ENCODE measurements around the gene CARD14. TPM values are rescaled to one million over a fixed set of nuclear protein-coding genes. Genes with fewer than 3 reads are reported as not detected.
A peak's percentile ranks its signal among the peaks of the same experiment; 100 is the strongest.

The CARD14 gene
- total and polyA plus RNA-seq, 2 of the 13 experiments (the other 11 are each of a cell fraction or from before 2014, with no cell fraction given), result 0.11 TPM; not detected in 1

DNA sequence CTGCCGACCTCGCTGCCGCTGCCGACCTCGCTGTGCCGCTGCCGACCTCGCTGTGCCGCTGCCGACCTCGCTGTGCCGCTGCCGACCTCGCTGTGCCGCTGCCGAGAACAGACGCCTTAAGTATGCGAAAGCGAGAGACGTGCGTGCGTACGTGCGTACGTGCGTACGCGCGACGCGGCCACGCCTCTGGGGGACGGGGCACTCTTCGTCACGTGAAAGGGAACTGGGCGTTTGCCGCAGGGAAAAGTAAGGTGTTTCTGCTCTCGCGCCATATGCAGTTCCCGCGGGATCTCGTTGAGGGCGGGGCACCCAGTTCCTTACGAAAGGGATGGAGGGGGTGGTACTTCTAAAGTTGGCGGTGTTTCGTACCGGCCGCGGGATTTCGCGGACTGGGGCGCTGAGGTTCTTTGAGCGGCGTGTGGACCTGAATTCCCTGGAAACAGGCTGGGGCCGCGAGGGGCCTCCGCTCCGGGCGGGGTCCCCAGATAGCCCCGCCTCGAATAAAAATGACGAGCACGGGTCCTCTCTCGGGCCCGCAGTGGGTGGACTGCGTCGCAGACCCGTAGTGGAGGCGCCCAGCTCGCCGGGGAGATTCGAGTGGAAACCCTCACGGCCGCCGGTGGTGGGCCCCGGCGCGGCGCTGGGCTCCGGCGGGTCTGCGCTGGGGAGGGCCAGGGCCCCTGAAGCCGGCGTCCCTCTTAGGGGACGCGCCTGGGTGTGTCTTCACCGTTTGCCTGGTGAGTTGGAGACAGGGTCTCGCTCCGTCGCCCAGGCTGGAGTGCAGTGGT is 22.6 kb upstream of the CARD14 start, which contains the start of gene EIF4A3 (continued):
- peak; percentile 88; the same call in 1 of the 2 replicates for TF ChIP-seq ZNF256 (CRISPR knock-in tag; conservative IDR thresholded peaks at IDR 0.05)
- no peak for TF ChIP-seq SYNCRIP (IDR thresholded peaks at IDR 0.05; ENCODE audit: insufficient read depth, low read depth, low read length)
- peak; percentile 27; the same call in 1 of the 2 replicates for TF ChIP-seq NCOR1 (IDR thresholded peaks at IDR 0.05; ENCODE audit: borderline replicate concordance, low read length)
- TF ChIP-seq MEF2D (CRISPR knock-in tag; IDR thresholded peaks at IDR 0.05), result peak; percentile 88
- TF ChIP-seq ZNF557 (CRISPR knock-in tag; IDR thresholded peaks at IDR 0.05), result no peak; the same call in 1 of the 2 replicates
- TF ChIP-seq, protein P1, sequence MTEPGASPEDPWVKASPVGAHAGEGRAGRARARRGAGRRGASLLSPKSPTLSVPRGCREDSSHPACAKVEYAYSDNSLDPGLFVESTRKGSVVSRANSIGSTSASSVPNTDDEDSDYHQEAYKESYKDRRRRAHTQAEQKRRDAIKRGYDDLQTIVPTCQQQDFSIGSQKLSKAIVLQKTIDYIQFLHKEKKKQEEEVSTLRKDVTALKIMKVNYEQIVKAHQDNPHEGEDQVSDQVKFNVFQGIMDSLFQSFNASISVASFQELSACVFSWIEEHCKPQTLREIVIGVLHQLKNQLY (CRISPR knock-in tag; IDR thresholded peaks at IDR 0.05), result peak; percentile 97
- TF ChIP-seq FOSL1 (CRISPR knock-in tag; IDR thresholded peaks at IDR 0.05; ENCODE audit: borderline replicate concordance), result 0 out of 2 replicates have a peak, but pooled peaks have one; percentile 21
- TF ChIP-seq NFIC (IDR thresholded peaks at IDR 0.05; ENCODE audit: low read length), result no peak
- peak; percentile 89 for TF ChIP-seq KDM5A (IDR thresholded peaks at IDR 0.05; ENCODE audit: borderline replicate concordance, low read length)
- no peak for TF ChIP-seq PAWR (CRISPR knock-in tag; IDR thresholded peaks at IDR 0.05; ENCODE audit: borderline replicate concordance)
- TF ChIP-seq, protein P2, sequence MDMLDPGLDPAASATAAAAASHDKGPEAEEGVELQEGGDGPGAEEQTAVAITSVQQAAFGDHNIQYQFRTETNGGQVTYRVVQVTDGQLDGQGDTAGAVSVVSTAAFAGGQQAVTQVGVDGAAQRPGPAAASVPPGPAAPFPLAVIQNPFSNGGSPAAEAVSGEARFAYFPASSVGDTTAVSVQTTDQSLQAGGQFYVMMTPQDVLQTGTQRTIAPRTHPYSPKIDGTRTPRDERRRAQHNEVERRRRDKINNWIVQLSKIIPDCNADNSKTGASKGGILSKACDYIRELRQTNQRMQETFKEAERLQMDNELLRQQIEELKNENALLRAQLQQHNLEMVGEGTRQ (IDR thresholded peaks at IDR 0.05; ENCODE audit: low read depth, low read length), result peak; percentile 80
- TF ChIP-seq, protein P2 (CRISPR knock-in tag; IDR thresholded peaks at IDR 0.05; ENCODE audit: borderline replicate concordance), result peak; percentile 90
- peak; percentile 66; the same call in 1 of the 2 replicates for TF ChIP-seq ZNF567 (CRISPR knock-in tag; IDR thresholded peaks at IDR 0.05; ENCODE audit: borderline replicate concordance)
- peak; percentile 97; the same call in 1 of the 2 replicates for TF ChIP-seq ATF7-NPFF (CRISPR knock-in tag; IDR thresholded peaks at IDR 0.05; ENCODE audit: low read depth)
- TF ChIP-seq ZNF549 (CRISPR knock-in tag; IDR thresholded peaks at IDR 0.05), result no peak
- no peak for TF ChIP-seq NFE2 (CRISPR knock-in tag; IDR thresholded peaks at IDR 0.05)
- no peak for TF ChIP-seq PCBP2 (optimal IDR thresholded peaks at IDR 0.05; ENCODE audit: low read depth, low read length, poor library complexity, severe bottlenecking)
- no peak for TF ChIP-seq ZNF7 (CRISPR knock-in tag; IDR thresholded peaks at IDR 0.05)
- TF ChIP-seq ZNF879 (CRISPR knock-in tag; IDR thresholded peaks at IDR 0.05), result no peak
- TF ChIP-seq KAT8 (CRISPR knock-in tag; IDR thresholded peaks at IDR 0.05), result peak; percentile 91
- TF ChIP-seq RXRB (CRISPR knock-in tag; IDR thresholded peaks at IDR 0.05; ENCODE audit: borderline replicate concordance), result peak; percentile 54; the same call in 1 of the 2 replicates
- TF ChIP-seq, protein P3, sequence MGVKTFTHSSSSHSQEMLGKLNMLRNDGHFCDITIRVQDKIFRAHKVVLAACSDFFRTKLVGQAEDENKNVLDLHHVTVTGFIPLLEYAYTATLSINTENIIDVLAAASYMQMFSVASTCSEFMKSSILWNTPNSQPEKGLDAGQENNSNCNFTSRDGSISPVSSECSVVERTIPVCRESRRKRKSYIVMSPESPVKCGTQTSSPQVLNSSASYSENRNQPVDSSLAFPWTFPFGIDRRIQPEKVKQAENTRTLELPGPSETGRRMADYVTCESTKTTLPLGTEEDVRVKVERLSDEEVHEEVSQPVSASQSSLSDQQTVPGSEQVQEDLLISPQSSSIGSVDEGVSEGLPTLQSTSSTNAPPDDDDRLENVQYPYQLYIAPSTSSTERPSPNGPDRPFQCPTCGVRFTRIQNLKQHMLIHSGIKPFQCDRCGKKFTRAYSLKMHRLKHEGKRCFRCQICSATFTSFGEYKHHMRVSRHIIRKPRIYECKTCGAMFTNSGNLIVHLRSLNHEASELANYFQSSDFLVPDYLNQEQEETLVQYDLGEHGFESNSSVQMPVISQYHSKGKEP (CRISPR knock-in tag; IDR thresholded peaks at IDR 0.05), result 0 out of 2 replicates have a peak, but pooled peaks have one; percentile 15
- peak; percentile 86 for TF ChIP-seq JUN (CRISPR knock-in tag; IDR thresholded peaks at IDR 0.05)
- TF ChIP-seq ZNF34 (CRISPR knock-in tag; IDR thresholded peaks at IDR 0.05; ENCODE audit: borderline replicate concordance), result no peak
- TF ChIP-seq DMAP1 (CRISPR knock-in tag; IDR thresholded peaks at IDR 0.05), result peak; percentile 92
- peak; percentile 98 for TF ChIP-seq REPIN1 (CRISPR knock-in tag; IDR thresholded peaks at IDR 0.05; ENCODE audit: borderline replicate concordance, low read depth)
- no peak for TF ChIP-seq ZNF17 (CRISPR knock-in tag; IDR thresholded peaks at IDR 0.05)
- peak; percentile 31; the same call in 1 of the 2 replicates for TF ChIP-seq AHR (CRISPR knock-in tag; IDR thresholded peaks at IDR 0.05)
